ENCODE measurements around the gene APOBEC3B. TPM values are rescaled to one million over a fixed set of nuclear protein-coding genes. Genes with fewer than 3 reads are reported as not detected.

The APOBEC3B gene
- polyA plus RNA-seq, 1 of the 3 experiments (the other 2 are of a cell fraction): not detected

GRCh38 chr22:38968801-38969200 lies 13.3 kb upstream of the APOBEC3B start:
- Histone ChIP-seq H3K27ac (ENCODE audit: low read depth in 2 of 2, low read length in 1 of 2) (no peak overlapping the region), H3F3A (replicated peaks; ENCODE audit: insufficient read depth) (no peaks in the 10 kb centered on the region), H3K36me3 (replicated peaks in 1 of 2; ENCODE audit: control insufficient read depth in 1 of 2, insufficient read depth in 2 of 2, low read length in 1 of 2) (no peaks in the 10 kb centered on the region), H3K79me2 (ENCODE audit: insufficient read depth) (no peaks in the 10 kb centered on the region), H3K9ac (no peak overlapping the region), H3K4me1 (ENCODE audit: control insufficient read depth in 1 of 2, insufficient read depth in 2 of 2, low read depth in 1 of 2, low read length in 1 of 2) (no peaks in the 10 kb centered on the region), H3K4me3 (ENCODE audit: low read depth in 2 of 2, low read length in 1 of 2) (no peak overlapping the region), H3K4me2 (no peak overlapping the region), H3K27me3 (ENCODE audit: insufficient read depth) (no peaks in the 10 kb centered on the region), H4K20me1 (ENCODE audit: insufficient read depth) (no peaks in the 10 kb centered on the region), H3K9me2 (no peaks in the 10 kb centered on the region), H3K9me3 (no peaks in the 10 kb centered on the region), H2AFZ (ENCODE audit: low read depth) (no peak overlapping the region)
- DNase-seq: no peak
- CTCF ChIA-PET: no interaction called here
- TF ChIP-seq TCF12 (IDR thresholded peaks at IDR 0.05) (no peak), REST (IDR thresholded peaks at IDR 0.05; ENCODE audit: low read depth, low read length) (no peak), NRF1 (IDR thresholded peaks at IDR 0.05; ENCODE audit: low read depth, low read length) (no peak), TEAD4 (IDR thresholded peaks at IDR 0.05; ENCODE audit: borderline replicate concordance, insufficient read depth) (no peak), GABPA (IDR thresholded peaks at IDR 0.05; ENCODE audit: low read depth) (no peak), CTCF (IDR thresholded peaks at IDR 0.05) (no peak), USF2 (IDR thresholded peaks at IDR 0.05; ENCODE audit: borderline replicate concordance, low read depth, low read length) (no peak), GATA2 (CRISPR knock-in tag; IDR thresholded peaks at IDR 0.05) (no peak), ZBTB33 (IDR thresholded peaks at IDR 0.05; ENCODE audit: borderline replicate concordance, low read depth) (no peak), JUND (IDR thresholded peaks at IDR 0.05) (no peak), MXI1 (IDR thresholded peaks at IDR 0.05; ENCODE audit: low read depth, low read length) (no peak), NFIC (IDR thresholded peaks at IDR 0.05; ENCODE audit: borderline replicate concordance) (no peak), PBX3 (IDR thresholded peaks at IDR 0.05) (no peak), POLR2AphosphoS5 (IDR thresholded peaks at IDR 0.05; ENCODE audit: low read depth, low read length) (no peak), SMC3 (IDR thresholded peaks at IDR 0.05; ENCODE audit: low read depth, low read length) (no peak), RXRA (IDR thresholded peaks at IDR 0.05; ENCODE audit: borderline replicate concordance, low read depth) (no peak), SIN3A (IDR thresholded peaks at IDR 0.05; ENCODE audit: borderline replicate concordance, low read depth, low read length) (no peak)
- 0% methylated on average over 1 of the region's 11 CpGs for WGBS (ENCODE audit: low lambda C conversion rate)
- POLR2A ChIA-PET: no interaction called here
